GM21528 (cell line): ENCODE results near the gene P2RY13.

Experiments
- ATAC-seq: cut with Tn5 transposase; IDR thresholded peaks from one replicate; pipeline ENCODE4 v1.9.1; 2021; ENCODE audit warnings: mild to moderate bottlenecking, moderate library complexity; ENCODE audit not compliant: unreplicated experiment, low FRiP score

The P2RY13 gene

DNA sequence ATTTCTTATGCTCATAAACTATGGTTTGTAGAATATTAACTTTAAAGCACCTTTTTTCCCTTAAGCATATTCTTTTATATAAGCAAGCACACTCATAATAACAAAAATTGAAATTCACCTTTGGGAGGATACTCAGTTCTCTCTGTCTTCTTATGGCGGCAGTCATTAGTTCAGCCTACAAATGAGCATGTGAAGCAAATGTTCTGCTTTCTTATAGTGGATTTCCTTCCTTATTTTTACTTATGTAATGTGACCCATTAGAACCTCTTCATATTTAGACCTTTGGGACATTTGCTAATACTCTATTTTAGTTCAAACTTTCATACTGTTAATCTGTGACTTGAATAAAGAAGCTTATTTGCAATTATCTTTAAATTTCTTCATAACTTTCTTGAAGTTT, at the start of gene P2RY13:
Gene P2RY13 (minus strand): TSS at position 187 of the 400 bp plus-strand sequence. CDS start 21 bp downstream, at position 166.
- no peak for ATAC-seq

DNA sequence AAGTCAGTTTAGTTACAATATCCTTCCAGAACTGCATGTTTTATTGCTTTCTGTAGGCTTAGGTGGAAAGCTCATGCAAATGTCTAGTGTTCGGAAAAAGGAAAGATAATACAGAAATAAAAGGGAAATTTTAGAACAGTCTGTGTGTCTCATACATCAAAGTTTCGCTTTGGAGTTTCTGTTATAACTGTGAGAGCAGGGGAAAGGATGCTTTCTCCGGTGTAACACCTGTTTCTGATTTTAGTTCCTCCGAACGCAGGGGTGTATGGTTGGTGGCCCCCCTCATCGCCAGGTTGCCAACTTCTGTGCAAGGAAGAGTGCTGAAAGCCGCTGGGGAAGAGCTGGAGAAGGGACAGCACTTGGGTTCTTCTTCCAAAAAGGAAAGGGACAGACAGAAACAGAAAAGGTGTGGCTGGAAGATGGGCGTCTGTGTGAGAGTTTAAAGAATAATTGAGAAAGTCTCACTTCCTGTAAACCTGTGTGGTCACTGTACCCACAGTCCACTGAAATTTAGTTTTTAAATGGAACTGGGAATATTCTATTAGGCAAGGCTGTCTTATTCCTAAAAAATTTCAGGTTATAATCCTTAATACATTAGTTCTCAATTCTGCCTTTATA, 48.5 kb upstream of the P2RY13 start:
- ATAC-seq = no peak

DNA sequence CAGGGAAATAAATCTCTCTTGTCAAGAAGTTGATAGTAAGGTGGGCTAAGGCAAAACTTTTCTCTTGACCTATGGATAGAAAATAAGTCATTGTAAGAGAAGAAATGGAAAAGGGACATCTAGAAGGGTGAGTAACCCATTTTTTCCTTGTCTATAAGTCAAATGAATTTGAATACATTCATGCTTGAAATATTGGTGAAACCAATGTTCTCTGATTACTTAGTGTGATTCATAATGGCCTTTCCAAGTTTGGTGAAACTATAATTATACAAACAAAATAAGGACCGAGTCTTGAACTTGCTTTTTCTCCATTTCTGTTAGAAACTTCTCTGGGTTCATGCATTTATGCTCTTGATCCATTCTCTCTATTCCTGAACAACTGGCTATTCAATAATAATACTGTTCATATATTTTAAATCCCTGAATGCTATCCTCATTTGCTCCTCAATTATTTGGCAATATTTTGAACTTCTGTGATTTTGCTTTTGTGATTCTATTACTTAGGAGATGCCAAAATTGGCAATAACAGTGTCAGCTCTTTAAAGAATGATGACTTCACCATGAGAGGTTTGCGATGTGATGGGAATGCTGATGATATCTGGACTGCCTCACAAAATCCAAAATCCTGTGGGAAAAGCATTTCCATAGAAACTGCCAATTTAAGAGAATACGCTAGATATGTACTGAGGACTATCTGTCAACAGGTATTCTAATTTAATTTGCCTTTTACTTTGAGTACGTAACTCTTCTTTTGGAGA, 42.9 kb upstream of the P2RY13 start:
- ATAC-seq = no peak

GRCh38 chr3:151371526-151371925, 42.2 kb upstream of the P2RY13 start:
- no peak for ATAC-seq

DNA sequence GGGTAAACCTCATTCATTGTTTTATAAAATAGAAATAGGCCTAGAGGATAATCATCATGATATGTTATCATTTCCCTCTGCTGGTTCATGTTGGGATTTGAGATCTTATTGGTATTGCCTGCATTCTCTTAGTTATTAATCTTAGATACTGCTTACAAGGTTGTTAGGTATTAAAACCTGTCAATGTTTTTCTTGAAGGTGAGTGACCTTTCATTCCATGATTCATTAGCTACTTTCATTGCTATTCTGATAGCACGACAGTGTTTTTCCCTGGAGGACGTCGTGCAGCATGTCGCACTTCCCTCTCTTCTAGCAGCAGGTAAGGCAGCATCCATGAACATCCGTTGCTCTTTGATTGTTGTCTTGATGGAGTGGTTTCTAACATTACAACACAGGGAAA, 38.1 kb upstream of the P2RY13 start:
- no peak for ATAC-seq

DNA sequence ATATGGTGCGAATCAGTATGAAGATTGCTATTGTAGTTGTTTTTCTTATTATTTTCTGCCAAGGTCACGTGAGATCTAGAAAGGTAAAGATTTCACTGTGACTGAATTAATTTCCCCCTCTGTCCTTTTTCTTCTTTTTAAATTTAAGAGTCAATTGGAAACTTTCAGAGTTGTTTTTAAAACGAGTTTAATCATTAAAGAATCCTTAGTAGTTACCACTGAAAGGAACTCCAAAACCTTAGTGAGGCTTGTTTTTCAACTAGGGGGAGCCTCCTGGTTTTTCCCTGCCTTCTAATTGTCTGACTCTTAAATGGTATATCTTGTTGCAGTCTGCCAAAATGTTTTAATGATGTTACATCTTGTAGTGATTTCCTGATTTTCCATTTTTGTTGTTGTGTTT, 37.6 kb upstream of the P2RY13 start:
- no peak for ATAC-seq

DNA sequence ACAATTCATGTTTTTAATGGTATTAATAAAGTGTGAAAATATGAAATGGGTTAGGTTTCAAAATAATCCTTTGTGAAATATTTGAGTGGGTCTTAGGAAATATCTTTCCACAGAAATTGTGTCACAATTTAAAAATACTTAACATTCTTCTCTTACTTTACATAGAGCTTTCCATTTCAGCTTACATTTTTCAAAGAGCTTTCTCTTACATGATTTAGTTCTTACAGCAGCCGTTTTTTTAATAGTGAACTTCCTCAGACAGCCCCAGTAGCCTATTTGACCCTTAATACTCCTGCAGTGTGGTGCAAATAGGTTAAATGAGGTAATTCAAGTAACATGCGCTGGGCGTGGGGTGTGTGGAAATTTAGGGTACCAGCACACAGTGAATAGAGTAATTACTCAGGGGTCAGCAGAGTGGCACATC, 33.4 kb upstream of the P2RY13 start:
- no peak for ATAC-seq

DNA sequence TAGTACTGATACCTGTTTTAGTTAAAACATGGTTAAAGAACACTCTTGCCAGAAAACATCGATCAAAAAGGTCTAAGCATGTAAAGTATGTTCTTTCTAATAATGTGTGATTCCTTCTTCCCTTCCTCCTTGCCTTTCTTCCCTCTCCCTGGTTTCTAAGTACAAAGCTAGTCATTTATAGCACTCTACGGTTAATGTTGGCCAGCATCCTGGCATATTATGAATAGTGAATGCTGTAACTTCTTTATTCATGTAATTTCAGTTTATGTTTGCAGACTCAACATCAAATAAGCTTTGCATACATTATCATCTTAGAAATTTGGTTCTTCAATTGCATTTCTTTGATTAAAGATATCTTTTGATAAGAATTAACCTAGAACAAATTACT, 28.1 kb upstream of the P2RY13 start:
- ATAC-seq = no peak

DNA sequence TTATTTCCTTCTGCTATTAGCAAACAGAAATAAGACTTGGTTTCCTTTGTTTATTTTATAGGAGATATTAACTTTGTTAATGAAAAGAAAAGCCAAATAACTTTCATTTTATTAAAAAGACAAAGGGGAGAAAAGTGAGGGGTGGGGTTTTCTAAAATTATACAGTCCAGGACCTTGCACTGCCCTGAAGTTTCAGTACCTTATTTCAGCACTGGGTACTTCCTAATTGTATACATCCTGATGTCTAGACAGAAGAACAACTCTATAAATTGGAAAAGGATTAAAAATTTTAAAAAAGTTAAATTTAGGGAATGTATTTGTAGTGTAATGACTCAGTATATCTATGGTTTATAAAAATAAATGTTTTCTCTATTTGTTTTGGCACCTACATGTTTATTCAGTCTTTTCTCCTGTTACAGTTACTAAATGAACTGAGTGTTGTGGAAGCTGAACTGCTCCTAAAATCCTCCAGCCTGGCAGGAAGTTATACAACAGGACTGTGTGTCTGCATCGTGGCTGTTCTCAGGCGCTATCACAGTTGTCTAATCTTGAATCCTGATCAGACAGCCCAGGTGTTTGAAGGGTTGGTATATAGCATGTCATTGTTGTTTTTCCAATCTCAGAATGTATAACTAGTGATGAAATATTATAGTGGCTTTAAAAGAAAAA, 27.6 kb upstream of the P2RY13 start:
- no peak for ATAC-seq

DNA sequence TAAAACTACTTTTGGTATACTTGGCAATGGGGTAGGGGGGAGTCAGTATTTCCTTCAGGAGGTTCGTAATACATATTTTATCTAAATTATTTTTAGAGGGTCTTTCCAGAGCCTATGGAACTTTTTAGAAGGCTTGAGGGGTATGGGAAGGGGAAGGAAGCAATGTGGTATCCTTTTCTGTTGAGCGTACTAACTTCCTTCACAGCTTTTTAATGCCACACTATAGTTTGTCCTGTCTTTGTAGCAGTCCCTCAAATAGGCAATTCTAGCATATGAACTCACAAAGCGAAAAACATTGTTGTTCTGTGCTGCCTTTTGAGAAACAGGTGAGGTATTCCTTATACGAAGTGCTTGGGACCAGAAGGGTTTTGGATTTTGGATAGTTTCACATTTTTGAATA, 22.3 kb upstream of the P2RY13 start:
- ATAC-seq = peak; percentile 15

GRCh38 chr3:151351219-151351618, 21.9 kb upstream of the P2RY13 start:
- ATAC-seq = peak; percentile 90

DNA sequence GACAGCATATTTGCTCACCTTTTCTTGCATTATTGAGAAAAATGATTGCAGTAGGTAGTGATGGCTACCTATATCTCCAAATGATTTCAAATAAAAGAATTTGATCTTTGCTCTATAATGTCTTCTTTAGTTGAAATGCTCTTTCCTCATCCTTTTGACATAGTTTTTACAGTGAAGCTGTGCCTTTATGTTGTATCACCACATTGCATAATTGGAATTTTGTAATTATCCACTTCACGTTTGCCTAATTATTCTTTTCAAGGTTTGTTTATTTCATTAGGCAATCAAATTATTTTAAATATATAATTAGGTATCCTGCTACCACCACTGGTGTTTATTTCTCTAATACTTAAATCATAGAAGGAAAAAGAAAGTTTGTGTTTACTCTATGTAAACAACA, 21.3 kb upstream of the P2RY13 start:
- no peak for ATAC-seq

GRCh38 chr3:151347432-151347831, 18.1 kb upstream of the P2RY13 start:
- ATAC-seq = no peak

DNA sequence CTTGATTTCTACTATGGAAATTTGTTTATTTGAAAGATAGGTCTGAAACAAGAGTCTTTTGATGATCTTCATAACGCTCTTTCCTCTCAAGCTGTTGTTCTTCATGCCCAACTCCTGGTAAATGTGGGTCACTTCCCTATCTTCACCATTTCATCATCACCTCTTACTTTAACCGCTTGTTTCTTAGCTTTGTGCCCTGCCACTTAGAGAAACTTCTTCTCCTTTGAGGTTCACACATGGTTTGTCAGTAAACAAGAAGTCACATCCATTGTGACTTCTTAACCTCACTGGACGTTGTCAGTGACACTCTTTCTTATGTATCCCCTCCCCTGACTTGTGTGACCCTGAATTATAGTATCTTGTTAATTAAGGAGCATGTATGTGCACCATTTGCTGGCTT, 16.9 kb upstream of the P2RY13 start:
- ATAC-seq = no peak

DNA sequence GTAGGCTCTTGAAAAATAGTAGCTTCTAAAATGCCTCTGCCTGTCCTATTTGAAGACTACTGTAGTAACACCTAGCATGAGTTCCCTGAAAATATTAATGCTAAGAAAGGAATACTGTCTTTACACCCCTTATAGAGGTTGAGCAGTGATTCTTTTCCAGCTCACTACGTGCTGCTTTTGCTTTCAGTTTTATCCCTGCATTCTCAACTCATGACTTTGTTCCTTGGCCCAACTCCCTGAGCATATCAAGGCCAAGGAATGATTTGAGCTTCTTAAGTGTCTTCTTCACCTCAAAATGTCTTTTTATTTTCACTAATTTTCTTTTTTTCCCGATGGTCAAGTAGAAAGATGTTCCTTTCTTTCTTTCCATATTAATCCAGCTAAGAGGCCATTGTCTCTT, 16.5 kb upstream of the P2RY13 start:
- no peak for ATAC-seq

DNA sequence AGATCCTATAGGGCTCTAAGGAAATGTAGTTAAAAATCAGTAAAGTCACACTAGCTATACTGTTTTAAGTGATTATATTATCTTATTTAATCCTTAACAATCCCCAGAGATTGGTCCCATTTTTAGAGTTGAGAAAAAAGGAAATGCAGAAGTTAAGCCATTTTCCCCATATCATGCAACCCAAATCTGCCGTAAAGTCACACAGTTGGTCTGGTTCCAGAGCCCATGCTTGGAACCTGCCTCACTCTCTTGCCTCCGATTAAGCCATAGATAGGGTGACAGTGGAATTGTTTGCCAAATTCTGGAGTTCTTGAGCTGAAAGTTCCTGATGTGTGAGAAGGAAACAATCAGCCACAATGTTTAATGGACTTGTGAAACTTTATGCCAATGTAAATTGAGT, 2.3 kb upstream of the P2RY13 start:
- no peak for ATAC-seq

GRCh38 chr3:151330899-151331298, 1.6 kb upstream of the P2RY13 start:
- ATAC-seq = no peak

GRCh38 chr3:151330379-151330778, 1.0 kb upstream of the P2RY13 start:
- ATAC-seq = no peak

DNA sequence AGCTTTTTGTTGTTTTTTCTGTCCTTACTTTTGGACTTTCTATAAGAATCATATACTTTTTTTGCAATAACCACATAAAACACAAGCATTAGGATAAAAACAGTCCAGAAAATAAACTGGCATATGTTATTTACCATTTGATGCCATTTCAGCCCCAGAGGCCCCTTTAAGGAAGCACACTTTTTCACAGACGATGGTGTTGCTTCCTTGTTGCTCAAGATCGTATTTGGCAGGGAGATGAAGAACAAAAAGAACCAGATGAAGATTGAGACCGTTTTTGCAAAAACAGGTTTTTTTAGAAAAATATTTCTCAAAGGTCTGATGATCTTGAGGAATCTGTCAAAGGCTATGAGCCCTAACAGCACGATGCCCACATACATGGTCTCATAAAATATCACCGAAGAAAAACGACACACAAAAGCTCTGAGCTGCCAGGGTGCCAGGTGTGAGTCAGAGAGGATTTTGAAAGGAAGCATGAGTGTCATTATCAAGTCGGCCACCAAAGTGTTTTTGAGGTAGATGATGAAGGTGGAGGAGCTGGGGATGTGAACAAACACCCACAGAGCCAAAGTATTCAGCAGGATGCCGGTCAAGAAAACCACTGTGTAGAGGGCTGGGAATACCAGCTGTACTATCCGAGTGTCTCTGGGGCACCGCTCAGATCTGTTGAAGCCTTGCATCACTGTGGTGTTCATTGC, 902 bp downstream of the P2RY13 start:
- no peak for ATAC-seq

DNA sequence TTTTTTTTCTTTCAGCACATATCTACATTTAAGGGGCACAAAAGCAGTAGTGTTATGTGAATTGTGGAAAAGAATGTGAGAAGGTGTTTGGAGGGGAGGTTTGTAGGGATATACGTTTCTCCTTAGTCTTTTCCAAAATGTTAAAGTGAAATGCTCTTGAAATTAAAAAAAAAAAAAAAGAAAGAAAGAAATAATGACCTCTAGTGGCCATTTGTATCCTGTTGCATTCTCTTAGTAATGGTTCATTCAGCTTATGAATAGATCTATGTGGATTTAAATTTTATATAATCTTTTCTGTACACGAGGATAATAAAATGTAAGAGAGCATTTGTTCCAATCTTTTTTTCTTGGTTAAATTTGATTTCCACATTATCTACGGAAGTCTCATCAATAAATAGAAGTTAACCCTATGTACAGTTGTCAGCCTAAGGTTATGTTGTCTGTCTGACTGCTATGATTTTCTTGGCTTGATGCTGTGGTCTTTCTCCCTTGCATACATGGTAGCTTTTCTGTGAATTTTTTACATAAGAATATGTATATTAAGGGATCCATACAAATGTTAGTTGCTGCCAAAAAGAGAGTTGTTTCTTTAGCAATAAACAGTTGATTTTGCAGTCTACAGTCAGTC, 1.7 kb downstream of the P2RY13 start:
- ATAC-seq = no peak

GRCh38 chr3:151322511-151322910, 6.8 kb downstream of the P2RY13 start:
- no peak for ATAC-seq
